Activated naive CD8-positive, alpha-beta T cell treated with anti-CD3 and anti-CD28 coated beads, Interleukin-2, amount 50 U/mL, for 24 hours (primary cell): Measurements from ENCODE around the gene ZDHHC14.

Source experiments
- ATAC-seq: fragments of 150-1000 bp; cut with Tn5 transposase; one replicate; pipeline ENCODE4 v1.10.0; 2021
- DNase-seq: peaks from one replicate; pipeline ENCODE4 v3.0.0; 2021
- H3K27ac Mint-ChIP-seq: one replicate; pipeline ENCODE4 v1.8.0; 2021; ENCODE audit warnings: mild to moderate bottlenecking, mixed read lengths
- H3K27me3 Mint-ChIP-seq: one replicate; pipeline ENCODE4 v1.8.0; 2021; ENCODE audit warnings: mixed read lengths
- H3K36me3 Mint-ChIP-seq: one replicate; pipeline ENCODE4 v1.8.0; 2021; ENCODE audit warnings: low read depth, mixed read lengths
- H3K4me1 Mint-ChIP-seq: one replicate; pipeline ENCODE4 v1.8.0; 2021; ENCODE audit warnings: mixed read lengths
- H3K4me3 Mint-ChIP-seq: one replicate; pipeline ENCODE4 v1.8.0; 2021; ENCODE audit warnings: mild to moderate bottlenecking, moderate library complexity, mixed read lengths
- H3K9me3 Mint-ChIP-seq: one replicate; pipeline ENCODE4 v1.8.0; 2021; ENCODE audit warnings: mixed read lengths

ZDHHC14 gene

GRCh38 chr6:157488058-157488457, 107.1 kb downstream of the ZDHHC14 start:
- H3K27ac Mint-ChIP-seq = no peak overlapping the region
- no peak for DNase-seq
- peaks cover 8% of the 10 kb centered on the region for H3K27me3 Mint-ChIP-seq
- H3K36me3 Mint-ChIP-seq = no peaks in the 10 kb centered on the region
- no peak for ATAC-seq
- peaks cover 23% of the 10 kb centered on the region for H3K4me1 Mint-ChIP-seq
- H3K4me3 Mint-ChIP-seq = no peak overlapping the region
- no peaks in the 10 kb centered on the region for H3K9me3 Mint-ChIP-seq

GRCh38 chr6:157488716-157489118, 107.7 kb downstream of the ZDHHC14 start:
- Mint-ChIP-seq H3K27ac (no peak overlapping the region), H3K4me1 (peaks cover 23% of the 10 kb centered on the region)

GRCh38 chr6:157490611-157491269, 109.8 kb downstream of the ZDHHC14 start:
- Mint-ChIP-seq H3K9me3 (no peaks in the 10 kb centered on the region), H3K27ac (no peak overlapping the region), H3K4me1 (peaks cover 23% of the 10 kb centered on the region), H3K4me3 (no peak overlapping the region), H3K27me3 (peaks cover 8% of the 10 kb centered on the region), H3K36me3 (no peaks in the 10 kb centered on the region)
- no peak for DNase-seq
- ATAC-seq = no peak

More at GRCh38 chr6:157488716-157489118, 107.7 kb downstream of the ZDHHC14 start:
- DNase-seq (no peak), ATAC-seq (no peak)
- no peaks in the 10 kb centered on the region for H3K9me3 Mint-ChIP-seq
- no peaks in the 10 kb centered on the region for H3K36me3 Mint-ChIP-seq
- no peak overlapping the region for H3K4me3 Mint-ChIP-seq
- H3K27me3 Mint-ChIP-seq = peaks cover 8% of the 10 kb centered on the region

GRCh38 chr6:157491571-157492232, 110.7 kb downstream of the ZDHHC14 start:
- Mint-ChIP-seq H3K27ac (no peak overlapping the region), H3K27me3 (peaks cover 8% of the 10 kb centered on the region), H3K4me1 (peaks cover 15% of the 10 kb centered on the region), H3K4me3 (no peak overlapping the region), H3K36me3 (no peaks in the 10 kb centered on the region), H3K9me3 (no peaks in the 10 kb centered on the region)
- DNase-seq (no peak), ATAC-seq (no peak)

- ATAC-seq = no peak
- no peak overlapping the region for H3K4me3 Mint-ChIP-seq
- H3K27me3 Mint-ChIP-seq = peaks cover 8% of the 10 kb centered on the region
- no peak overlapping the region for H3K27ac Mint-ChIP-seq
- H3K4me1 Mint-ChIP-seq = peaks cover 9% of the 10 kb centered on the region
- no peak for DNase-seq
- H3K36me3 Mint-ChIP-seq = no peaks in the 10 kb centered on the region
- H3K9me3 Mint-ChIP-seq = no peaks in the 10 kb centered on the region
These were observed 111.3 kb downstream of the ZDHHC14 start for GRCh38 chr6:157492249-157492648.

- ATAC-seq (no peak), DNase-seq (no peak)
- H3K4me1 Mint-ChIP-seq = peaks cover 8% of the 10 kb centered on the region
- H3K4me3 Mint-ChIP-seq = no peak overlapping the region
- no peak overlapping the region for H3K27ac Mint-ChIP-seq
- peaks cover 1% of the 10 kb centered on the region for H3K36me3 Mint-ChIP-seq
- peaks cover 8% of the 10 kb centered on the region for H3K27me3 Mint-ChIP-seq
- no peaks in the 10 kb centered on the region for H3K9me3 Mint-ChIP-seq
These were observed 111.8 kb downstream of the ZDHHC14 start for GRCh38 chr6:157492741-157493140.

- Mint-ChIP-seq H3K4me1 (peaks cover 12% of the 10 kb centered on the region), H3K9me3 (no peaks in the 10 kb centered on the region), H3K27ac (no peak overlapping the region), H3K27me3 (peaks cover 8% of the 10 kb centered on the region), H3K36me3 (peaks cover 1% of the 10 kb centered on the region), H3K4me3 (no peak overlapping the region)
- ATAC-seq = no peak
- DNase-seq = no peak
These were observed 112.2 kb downstream of the ZDHHC14 start for GRCh38 chr6:157493173-157493572.

GRCh38 chr6:157493576-157493975, 112.6 kb downstream of the ZDHHC14 start:
- Mint-ChIP-seq H3K4me3 (no peak overlapping the region), H3K4me1 (peaks cover 16% of the 10 kb centered on the region), H3K9me3 (no peaks in the 10 kb centered on the region), H3K36me3 (peaks cover 1% of the 10 kb centered on the region), H3K27ac (no peak overlapping the region), H3K27me3 (peaks cover 8% of the 10 kb centered on the region)
- no peak for DNase-seq
- no peak for ATAC-seq

GRCh38 chr6:157494132-157494710, 113.2 kb downstream of the ZDHHC14 start:
- Mint-ChIP-seq H3K36me3 (peaks cover 1% of the 10 kb centered on the region), H3K9me3 (no peaks in the 10 kb centered on the region), H3K4me3 (no peak overlapping the region), H3K27ac (no peak overlapping the region), H3K27me3 (peaks cover 8% of the 10 kb centered on the region), H3K4me1 (peaks cover 21% of the 10 kb centered on the region)
- no peak for ATAC-seq
- DNase-seq = no peak

GRCh38 chr6:157496534-157497095, 115.6 kb downstream of the ZDHHC14 start:
- Mint-ChIP-seq H3K36me3 (peaks cover 1% of the 10 kb centered on the region), H3K9me3 (peaks cover 6% of the 10 kb centered on the region), H3K4me1 (peaks cover 32% of the 10 kb centered on the region), H3K27me3 (no peaks in the 10 kb centered on the region), H3K27ac (no peak overlapping the region), H3K4me3 (no peak overlapping the region)
- ATAC-seq (no peak), DNase-seq (no peak)

- DNase-seq (no peak), ATAC-seq (peak; percentile 26)
- Mint-ChIP-seq H3K27ac (no peak overlapping the region), H3K4me1 (peaks cover 32% of the 10 kb centered on the region), H3K27me3 (no peaks in the 10 kb centered on the region), H3K4me3 (no peak overlapping the region), H3K9me3 (peaks cover 6% of the 10 kb centered on the region), H3K36me3 (peaks cover 1% of the 10 kb centered on the region)
These were observed 116.6 kb downstream of the ZDHHC14 start for GRCh38 chr6:157497579-157497978.

- no peak overlapping the region for H3K27ac Mint-ChIP-seq
- H3K9me3 Mint-ChIP-seq = peaks cover 6% of the 10 kb centered on the region
- peak; percentile 29 for ATAC-seq
- H3K27me3 Mint-ChIP-seq = no peaks in the 10 kb centered on the region
- peaks cover 32% of the 10 kb centered on the region for H3K4me1 Mint-ChIP-seq
- no peak overlapping the region for H3K4me3 Mint-ChIP-seq
- DNase-seq = no peak
- peaks cover 2% of the 10 kb centered on the region for H3K36me3 Mint-ChIP-seq
These were observed 117.8 kb downstream of the ZDHHC14 start for GRCh38 chr6:157498817-157499216.

- ATAC-seq (peak; percentile 68), DNase-seq (no peak)
- Mint-ChIP-seq H3K4me1 (peaks cover 32% of the 10 kb centered on the region), H3K27ac (peak overlapping the region; percentile 52), H3K27me3 (no peaks in the 10 kb centered on the region), H3K9me3 (peaks cover 8% of the 10 kb centered on the region), H3K4me3 (peak overlapping the region; percentile 2), H3K36me3 (peaks cover 4% of the 10 kb centered on the region)
These were observed 119.0 kb downstream of the ZDHHC14 start for GRCh38 chr6:157500022-157500421.

- ATAC-seq (no peak), DNase-seq (no peak)
- Mint-ChIP-seq H3K27me3 (no peaks in the 10 kb centered on the region), H3K4me1 (peaks cover 27% of the 10 kb centered on the region), H3K27ac (no peak overlapping the region), H3K9me3 (peaks cover 35% of the 10 kb centered on the region), H3K36me3 (peaks cover 23% of the 10 kb centered on the region), H3K4me3 (no peak overlapping the region)
These were observed 122.2 kb downstream of the ZDHHC14 start for GRCh38 chr6:157503018-157503747.
